SIG-M5 (cell line): ENCODE data around the gene PAX5.

ENCODE experiments used
- DNase-seq: peaks from one replicate; lab custom pipeline; 2025; lab: John Stamatoyannopoulos, UW

The PAX5 gene

GRCh38 chr9:36812556-36812955, 221.5 kb downstream of the PAX5 start:
- DNase-seq: no peak

DNA sequence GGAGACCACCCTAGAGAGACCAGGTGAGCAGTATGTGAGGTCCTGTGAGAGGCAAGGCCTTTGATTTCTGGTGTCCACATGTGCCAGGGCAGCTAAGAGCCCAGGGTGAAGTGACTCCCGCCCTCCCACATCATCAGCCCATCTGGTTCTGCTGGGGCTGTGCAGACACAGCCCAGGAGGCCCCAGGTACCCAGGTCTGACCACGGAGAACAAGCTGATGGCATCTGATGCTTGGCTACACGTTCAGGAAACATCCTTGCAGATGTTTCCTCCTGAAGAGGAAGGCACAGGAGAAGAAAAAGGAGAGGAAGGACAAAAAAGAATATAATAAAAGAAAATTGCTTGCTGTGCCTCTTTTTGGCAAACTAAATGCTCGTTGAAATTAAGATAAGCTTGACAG, 225.8 kb downstream of the PAX5 start:
- DNase-seq: no peak

- DNase-seq: no peak
Observed at GRCh38 chr9:36803961-36804360, 230.1 kb downstream of the PAX5 start.

GRCh38 chr9:36802201-36802920, 231.7 kb downstream of the PAX5 start:
- DNase-seq: no peak

DNA sequence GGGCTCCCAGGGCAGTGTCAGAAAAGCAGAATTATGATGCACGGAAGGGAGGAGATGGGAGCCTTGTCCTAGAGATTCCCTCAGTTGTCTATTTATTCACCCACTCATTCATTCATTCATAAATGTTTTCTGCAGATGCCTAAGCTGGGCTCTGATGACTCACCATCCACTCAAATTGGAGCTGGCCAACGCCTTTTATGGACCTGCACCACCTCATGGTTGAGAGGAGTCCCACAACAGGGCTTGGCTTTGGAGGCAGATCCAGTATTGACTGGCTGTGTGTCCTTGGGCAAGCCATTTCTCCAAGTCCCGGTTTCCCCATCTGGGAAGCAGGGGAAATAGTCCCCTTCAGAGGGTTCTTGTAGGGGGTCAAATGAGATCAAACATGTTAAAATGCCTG, 233.6 kb downstream of the PAX5 start:
- no peak for DNase-seq

DNA sequence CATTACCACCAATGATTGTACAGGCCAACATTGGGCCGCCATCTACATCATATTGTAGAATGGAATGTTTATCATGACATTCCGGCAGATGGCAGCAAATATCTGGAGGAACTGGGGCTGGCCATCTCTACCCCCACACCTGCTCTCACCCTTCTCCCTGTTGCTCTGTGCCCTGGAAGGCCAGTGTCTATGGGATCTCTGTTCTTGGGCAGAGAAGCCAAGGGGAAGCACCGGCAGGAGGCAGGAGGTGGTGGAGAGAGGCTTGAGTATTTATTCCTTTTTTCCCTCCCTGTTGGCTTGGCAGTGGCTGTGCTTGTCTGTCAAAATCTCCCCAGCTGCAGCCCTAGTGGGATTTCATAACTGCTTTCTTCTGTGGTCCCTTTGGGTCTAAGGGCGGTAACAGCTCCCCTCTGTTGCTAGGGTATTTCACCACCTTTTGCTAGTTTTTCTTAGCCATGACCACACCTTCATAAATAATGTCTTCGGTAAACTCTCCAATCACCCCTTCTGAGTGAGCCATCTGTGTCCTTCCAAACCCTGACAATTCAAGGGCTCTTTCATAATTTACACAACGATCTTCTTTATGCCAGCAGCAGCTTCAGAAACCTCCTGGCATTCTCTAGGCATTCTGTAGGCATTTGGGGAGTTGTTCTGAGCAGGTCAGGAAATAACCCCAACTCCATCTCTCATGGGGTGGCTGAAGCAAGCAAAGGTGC, 235.6 kb downstream of the PAX5 start:
- no peak for DNase-seq

DNA sequence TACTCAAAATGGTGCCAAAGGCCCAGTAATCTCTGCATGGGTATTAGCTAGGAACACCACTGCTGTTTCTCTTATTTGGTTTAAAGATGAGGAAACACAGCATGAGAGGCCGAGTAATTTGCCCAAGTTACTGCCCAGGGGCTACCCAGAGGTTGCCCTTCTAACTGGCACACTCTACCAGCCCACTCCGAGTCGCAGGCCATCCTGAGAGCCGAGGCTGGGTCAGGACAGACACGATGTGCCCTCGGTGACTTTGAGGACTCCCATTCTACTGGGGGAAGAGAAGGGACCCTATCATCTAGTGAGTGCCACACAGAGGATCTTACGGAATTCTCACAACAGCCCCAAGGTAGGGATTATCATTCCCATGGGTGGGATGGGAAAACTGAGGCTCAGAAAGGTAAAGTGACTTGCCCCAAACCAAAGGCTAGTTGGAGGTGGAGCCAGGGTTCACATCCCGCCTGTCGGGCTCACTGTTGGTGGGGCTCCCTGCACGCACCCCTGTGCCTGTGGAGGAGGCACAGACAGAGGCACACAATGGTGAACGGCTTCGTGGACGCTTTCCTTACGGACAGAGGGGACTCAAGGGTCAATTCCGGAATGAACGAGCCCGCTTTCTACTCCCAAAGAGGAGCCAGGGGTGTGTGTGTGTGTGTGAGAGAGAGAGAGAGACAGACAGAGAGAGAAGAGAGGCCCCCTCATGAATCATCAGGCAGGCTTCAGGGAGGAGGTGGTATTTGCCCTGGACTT, 236.4 kb downstream of the PAX5 start:
- DNase-seq: no peak

GRCh38 chr9:36796671-36797419, 237.2 kb downstream of the PAX5 start:
- no peak for DNase-seq

DNA sequence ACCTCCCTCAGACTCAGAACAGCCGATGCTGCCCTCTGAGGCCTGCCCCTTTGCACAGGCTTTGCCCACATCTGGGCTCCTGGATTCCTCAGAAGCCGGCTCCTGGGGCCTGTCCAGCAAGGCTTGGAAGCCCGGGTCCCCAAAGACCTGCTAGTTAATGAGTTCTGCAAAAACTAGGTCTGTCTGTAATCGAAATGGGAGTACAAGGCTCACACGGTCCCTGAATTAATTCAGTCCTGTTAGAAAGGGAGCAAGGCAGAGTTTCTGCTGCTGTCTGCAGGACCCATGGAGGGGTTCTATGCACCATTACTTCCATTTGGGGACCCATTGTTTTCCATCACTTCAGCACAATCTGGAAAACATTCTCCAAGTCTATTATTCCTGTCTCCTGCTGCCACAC, 239.6 kb downstream of the PAX5 start:
- no peak for DNase-seq

- DNase-seq: no peak
Observed at GRCh38 chr9:36793277-36793676, 240.8 kb downstream of the PAX5 start.

DNA sequence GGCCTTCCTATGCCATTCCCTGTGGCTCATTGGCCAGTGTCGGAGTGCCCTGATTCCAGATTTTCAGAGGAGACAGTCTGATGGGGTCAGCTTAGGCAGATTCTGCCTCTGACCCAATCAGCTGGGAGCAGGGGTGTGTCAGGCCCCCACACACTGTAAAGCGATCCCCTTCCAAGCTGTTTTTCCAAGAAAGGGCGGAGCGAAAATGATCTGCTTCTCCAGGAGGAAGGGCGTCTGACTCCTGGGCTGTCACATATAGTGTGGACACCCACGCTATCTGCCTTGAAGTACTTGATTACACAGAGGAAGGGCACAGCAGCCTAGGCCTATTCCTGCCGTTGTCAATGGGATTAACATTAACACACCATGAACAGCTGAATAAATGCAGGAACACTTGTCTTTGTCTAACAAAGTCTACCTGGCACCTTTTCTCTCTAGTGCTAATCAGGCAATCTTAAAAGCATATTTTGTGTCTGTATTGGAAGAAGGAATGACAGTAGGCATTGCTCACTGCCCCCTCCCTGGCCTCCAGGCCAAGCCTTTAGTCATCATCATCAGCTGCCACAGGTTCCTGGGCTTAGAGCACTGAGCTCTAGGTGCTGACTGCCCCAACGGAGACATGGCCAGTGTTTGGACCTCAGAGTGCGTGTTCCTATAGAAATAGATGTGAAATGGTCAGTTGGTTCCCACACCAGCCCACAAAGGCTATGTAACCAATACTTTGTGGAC, 242.7 kb downstream of the PAX5 start:
- no peak for DNase-seq

- no peak for DNase-seq
Observed at GRCh38 chr9:36789886-36790285, 244.2 kb downstream of the PAX5 start.

DNA sequence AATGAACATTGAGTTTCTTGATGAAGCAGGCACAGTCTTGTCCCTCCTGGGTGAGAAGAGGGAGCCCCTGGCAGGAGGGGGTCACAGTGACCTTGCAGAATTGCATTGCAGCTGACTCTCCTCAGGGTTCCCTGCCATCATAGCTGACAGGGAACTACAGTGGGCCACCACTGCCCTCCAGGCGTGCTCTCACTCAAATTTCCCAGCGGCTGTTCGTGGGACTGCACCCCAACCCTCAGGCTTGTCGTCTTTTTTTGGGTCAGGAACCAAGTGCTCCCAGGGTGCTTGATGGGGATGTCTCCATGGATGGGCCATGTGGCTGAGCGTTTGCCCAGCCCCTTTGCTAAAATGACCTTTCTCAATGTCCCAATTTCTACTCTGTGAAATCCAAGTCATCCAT, 245.5 kb downstream of the PAX5 start:
- DNase-seq: no peak

DNA sequence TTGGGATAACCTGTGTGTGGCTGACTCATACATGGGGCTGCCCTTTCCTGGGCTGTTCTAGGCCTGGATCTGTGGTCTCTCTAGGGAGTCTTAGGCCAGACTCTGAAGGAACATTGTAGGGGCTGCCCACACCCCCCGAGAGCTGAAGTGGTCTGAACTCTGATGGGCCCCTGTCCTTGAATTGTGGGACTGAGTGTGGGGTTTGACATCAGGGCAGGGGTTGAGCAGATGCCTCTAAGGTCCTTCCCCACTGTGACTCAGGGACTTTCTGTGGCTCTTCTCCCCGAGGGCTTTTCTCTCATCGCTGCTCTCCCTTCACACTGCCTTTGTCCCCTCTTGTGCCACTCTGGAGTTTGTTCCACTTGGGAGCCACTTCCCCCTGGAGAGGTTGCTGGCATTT, 246.4 kb downstream of the PAX5 start:
- no peak for DNase-seq
